OCI-LY1 (cell line): Measurements from ENCODE around the gene LRRTM3.

ENCODE experiments used
- EZH2 ChIP-seq: fragments of 200-600 bp; sonication (generic), shearing (Covaris generic); IDR thresholded peaks from 2 replicates; pipeline ENCODE4 v1.8.0; 2017; ENCODE audit warnings: borderline replicate concordance, mixed run types, mild to moderate bottlenecking, antibody characterized with exemption, low read length, moderate library complexity, mixed read lengths
- TF ChIP-seq, protein P1 (sequence below): fragments of 200-600 bp; sonication (generic), shearing (Covaris generic); IDR thresholded peaks from 2 replicates; pipeline ENCODE4 v1.5.1; 2017; ENCODE audit warnings: mild to moderate bottlenecking, antibody characterized with exemption, low read length, moderate library complexity, mixed read lengths

DNA sequence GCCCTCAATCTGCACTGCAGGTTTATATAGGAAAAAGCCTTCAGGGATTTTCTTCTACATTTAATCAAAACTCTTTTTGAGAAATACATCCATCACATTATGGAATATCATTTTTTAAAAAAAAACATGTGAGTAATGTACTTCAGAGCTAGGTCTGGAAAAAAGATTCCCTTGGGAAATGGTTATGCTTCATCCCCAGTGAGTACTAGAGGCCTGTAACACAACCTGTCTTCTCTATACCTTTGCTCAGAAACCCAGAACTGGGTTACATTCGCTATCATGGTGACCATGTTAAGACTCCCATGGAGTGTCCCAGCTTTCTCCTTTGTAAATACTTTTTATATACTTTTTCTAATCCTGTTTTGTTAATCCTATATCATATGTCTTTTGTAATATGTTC lies 186.9 kb downstream of the LRRTM3 start:
- TF ChIP-seq, protein P1, sequence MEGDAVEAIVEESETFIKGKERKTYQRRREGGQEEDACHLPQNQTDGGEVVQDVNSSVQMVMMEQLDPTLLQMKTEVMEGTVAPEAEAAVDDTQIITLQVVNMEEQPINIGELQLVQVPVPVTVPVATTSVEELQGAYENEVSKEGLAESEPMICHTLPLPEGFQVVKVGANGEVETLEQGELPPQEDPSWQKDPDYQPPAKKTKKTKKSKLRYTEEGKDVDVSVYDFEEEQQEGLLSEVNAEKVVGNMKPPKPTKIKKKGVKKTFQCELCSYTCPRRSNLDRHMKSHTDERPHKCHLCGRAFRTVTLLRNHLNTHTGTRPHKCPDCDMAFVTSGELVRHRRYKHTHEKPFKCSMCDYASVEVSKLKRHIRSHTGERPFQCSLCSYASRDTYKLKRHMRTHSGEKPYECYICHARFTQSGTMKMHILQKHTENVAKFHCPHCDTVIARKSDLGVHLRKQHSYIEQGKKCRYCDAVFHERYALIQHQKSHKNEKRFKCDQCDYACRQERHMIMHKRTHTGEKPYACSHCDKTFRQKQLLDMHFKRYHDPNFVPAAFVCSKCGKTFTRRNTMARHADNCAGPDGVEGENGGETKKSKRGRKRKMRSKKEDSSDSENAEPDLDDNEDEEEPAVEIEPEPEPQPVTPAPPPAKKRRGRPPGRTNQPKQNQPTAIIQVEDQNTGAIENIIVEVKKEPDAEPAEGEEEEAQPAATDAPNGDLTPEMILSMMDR: no peak
- TF ChIP-seq EZH2: no peak
